ENCODE results near the gene AIFM3. TPM values are rescaled to one million over a fixed set of nuclear protein-coding genes. Genes with fewer than 3 reads are reported as not detected.

AIFM3 gene
- total RNA-seq, 2 donors from 2014 or later: 1.8 to 2.7 TPM

DNA sequence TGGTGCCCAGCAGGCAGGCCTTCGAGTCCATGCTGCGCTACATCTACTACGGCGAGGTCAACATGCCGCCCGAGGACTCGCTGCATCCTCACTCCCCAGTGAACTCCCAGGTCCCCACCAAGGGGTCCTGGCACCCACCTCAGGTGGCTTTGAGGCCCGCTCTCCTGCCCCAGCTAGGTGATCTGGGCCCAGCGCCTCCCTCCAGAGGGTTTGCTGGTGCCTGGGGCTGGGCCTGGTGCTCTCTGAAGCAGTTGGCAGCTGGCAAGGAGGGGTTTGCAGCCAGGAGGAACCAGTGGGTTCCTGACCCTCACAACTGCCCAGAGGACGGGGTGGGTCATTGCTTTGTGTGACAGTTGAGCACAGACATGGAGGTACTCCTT, 29.0 kb downstream of the AIFM3 start:
- H3K27ac ChIP-seq (ENCODE audit: low read depth, low read length): no peak overlapping the region
- WGBS, 2 experiments (ENCODE audit: insufficient coverage in 1 of 2, insufficient read length in 1 of 2): 93 to 98% methylated on average over 9 to 10 of the region's 10 CpGs
- Mint-ChIP-seq H3K27ac (no peak overlapping the region), H3K4me3 (no peak overlapping the region), H3K27me3 (ENCODE audit: insufficient read depth) (no peaks in the 10 kb centered on the region), H3K4me1 (peaks cover 6% of the 10 kb centered on the region), H3K9me3 (no peaks in the 10 kb centered on the region), H3K36me3 (ENCODE audit: low read depth) (peaks cover 12% of the 10 kb centered on the region)
- peaks cover 11% of the 10 kb centered on the region for H3K4me1 ChIP-seq (ENCODE audit: control insufficient read depth, insufficient read depth, low read length)
- TF ChIP-seq, protein P1, sequence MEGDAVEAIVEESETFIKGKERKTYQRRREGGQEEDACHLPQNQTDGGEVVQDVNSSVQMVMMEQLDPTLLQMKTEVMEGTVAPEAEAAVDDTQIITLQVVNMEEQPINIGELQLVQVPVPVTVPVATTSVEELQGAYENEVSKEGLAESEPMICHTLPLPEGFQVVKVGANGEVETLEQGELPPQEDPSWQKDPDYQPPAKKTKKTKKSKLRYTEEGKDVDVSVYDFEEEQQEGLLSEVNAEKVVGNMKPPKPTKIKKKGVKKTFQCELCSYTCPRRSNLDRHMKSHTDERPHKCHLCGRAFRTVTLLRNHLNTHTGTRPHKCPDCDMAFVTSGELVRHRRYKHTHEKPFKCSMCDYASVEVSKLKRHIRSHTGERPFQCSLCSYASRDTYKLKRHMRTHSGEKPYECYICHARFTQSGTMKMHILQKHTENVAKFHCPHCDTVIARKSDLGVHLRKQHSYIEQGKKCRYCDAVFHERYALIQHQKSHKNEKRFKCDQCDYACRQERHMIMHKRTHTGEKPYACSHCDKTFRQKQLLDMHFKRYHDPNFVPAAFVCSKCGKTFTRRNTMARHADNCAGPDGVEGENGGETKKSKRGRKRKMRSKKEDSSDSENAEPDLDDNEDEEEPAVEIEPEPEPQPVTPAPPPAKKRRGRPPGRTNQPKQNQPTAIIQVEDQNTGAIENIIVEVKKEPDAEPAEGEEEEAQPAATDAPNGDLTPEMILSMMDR (conservative IDR thresholded peaks at IDR 0.05): no peak
- no peak for DNase-seq
- H3K9ac ChIP-seq (ENCODE audit: extremely low read depth, low read length, poor library complexity, severe bottlenecking): no peak overlapping the region
- peaks cover 7% of the 10 kb centered on the region for H3K36me3 ChIP-seq (ENCODE audit: control insufficient read depth, insufficient read depth, low read length)
- no peaks in the 10 kb centered on the region for H3K27me3 ChIP-seq (ENCODE audit: control insufficient read depth, insufficient read depth, low read length, poor library complexity, severe bottlenecking)
- H3K4me3 ChIP-seq (ENCODE audit: low read length): no peak overlapping the region
- H3K9me3 ChIP-seq (ENCODE audit: control insufficient read depth, low read length): no peaks in the 10 kb centered on the region

DNA sequence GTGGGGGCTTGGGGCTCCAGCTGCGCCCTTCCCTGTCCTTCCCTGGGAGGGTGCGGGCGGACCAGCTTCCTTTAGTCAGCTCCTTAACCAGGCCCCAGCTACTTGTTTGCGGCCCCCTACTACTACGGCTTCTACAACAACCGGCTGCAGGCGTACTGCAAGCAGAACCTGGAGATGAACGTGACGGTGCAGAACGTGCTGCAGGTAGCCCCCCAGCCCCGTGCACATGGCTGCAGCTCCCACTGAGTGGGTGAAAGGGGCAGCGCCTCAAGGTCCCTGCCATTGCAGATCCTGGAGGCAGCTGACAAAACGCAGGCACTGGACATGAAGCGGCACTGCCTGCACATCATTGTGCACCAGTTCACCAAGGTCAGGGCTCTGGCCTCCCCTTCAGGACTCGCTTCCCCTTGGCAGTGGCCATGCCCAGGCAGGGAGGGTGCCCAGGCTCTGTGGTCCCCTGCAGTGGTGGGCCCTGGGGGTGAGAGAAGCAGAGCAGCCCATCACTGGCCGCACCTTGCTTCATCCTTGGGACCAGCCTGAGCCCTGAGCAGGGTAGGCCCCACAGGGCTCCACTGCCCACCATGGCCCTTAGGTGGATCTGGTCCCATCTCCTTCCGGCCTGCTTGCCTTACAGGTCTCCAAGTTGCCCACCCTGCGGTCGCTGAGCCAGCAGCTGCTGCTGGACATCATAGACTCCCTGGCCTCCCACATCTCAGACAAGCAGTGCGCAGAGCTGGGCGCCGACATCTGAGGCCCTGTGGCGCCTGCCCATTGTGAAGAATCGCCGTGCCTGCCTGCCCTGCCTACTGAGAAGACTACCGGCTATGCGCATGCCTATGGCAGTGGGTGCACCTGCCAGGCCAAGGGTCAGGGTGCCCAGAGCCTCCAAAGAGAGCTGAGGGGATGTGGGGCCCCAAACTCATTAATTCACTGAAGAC, 29.8 kb downstream of the AIFM3 start:
- Histone ChIP-seq H3K27me3 (ENCODE audit: control insufficient read depth, insufficient read depth, low read length, poor library complexity, severe bottlenecking) (no peaks in the 10 kb centered on the region), H3K9me3 (ENCODE audit: control insufficient read depth, low read length) (no peaks in the 10 kb centered on the region), H3K9ac (ENCODE audit: extremely low read depth, low read length, poor library complexity, severe bottlenecking) (no peak overlapping the region), H3K4me3 (ENCODE audit: low read length) (no peak overlapping the region), H3K4me1 (ENCODE audit: control insufficient read depth, insufficient read depth, low read length) (peaks cover 11% of the 10 kb centered on the region), H3K27ac (ENCODE audit: low read depth, low read length) (no peak overlapping the region), H3K36me3 (ENCODE audit: control insufficient read depth, insufficient read depth, low read length) (peaks cover 7% of the 10 kb centered on the region)
- H3K4me3 Mint-ChIP-seq: no peak overlapping the region
- no peak overlapping the region for H3K27ac Mint-ChIP-seq
- H3K9me3 Mint-ChIP-seq: no peaks in the 10 kb centered on the region
- DNase-seq: no peak
- H3K36me3 Mint-ChIP-seq (ENCODE audit: low read depth): peaks cover 10% of the 10 kb centered on the region
- WGBS, 2 experiments (ENCODE audit: insufficient coverage in 1 of 2, insufficient read length in 1 of 2): 94 to 97% methylated on average over 18 to 27 of the region's 27 CpGs
- TF ChIP-seq, protein P1 (conservative IDR thresholded peaks at IDR 0.05): no peak
- peaks cover 8% of the 10 kb centered on the region for H3K4me1 Mint-ChIP-seq
- H3K27me3 Mint-ChIP-seq (ENCODE audit: insufficient read depth): no peaks in the 10 kb centered on the region

DNA sequence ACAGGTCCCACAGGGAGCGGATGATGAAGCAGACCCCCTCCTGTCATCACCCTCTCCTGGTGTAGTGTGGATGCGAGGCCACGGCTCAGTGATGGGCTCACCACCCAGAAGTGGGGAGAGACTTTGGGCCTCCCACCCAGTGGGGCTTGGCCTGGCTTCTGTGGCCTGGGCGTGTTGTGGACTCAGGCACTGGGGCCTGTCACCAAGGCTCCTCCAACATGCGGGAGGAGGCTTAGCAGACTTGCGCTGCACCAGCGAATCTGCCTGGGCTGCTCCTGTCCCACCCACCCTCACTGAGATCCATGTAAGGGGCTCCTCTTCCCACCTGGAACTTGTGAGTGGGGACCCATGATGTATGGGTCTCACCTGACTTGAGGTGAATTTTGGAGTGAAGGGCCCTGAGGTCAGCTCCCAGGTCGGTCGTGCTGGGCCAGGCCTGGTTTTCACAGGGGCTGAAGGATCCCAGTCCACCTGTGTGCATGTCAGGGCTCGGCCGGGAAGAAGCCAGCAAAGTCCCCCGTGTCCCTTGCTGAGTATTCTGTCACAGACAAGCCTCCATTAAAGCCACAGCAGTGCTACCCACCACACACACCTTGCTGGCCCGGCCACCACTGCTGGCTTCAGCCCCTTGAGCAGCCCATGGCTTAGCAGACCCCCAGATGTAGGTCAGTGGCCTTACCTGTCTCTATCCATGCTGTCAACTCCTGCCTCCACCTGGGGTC, 30.6 kb downstream of the AIFM3 start:
- Mint-ChIP-seq H3K36me3 (ENCODE audit: low read depth) (peaks cover 10% of the 10 kb centered on the region), H3K27me3 (ENCODE audit: insufficient read depth) (no peaks in the 10 kb centered on the region), H3K9me3 (no peaks in the 10 kb centered on the region), H3K4me3 (no peak overlapping the region), H3K4me1 (peaks cover 8% of the 10 kb centered on the region), H3K27ac (no peak overlapping the region)
- DNase-seq: no peak
- Histone ChIP-seq H3K27me3 (ENCODE audit: control insufficient read depth, insufficient read depth, low read length, poor library complexity, severe bottlenecking) (no peaks in the 10 kb centered on the region), H3K4me3 (ENCODE audit: low read length) (no peak overlapping the region), H3K9me3 (ENCODE audit: control insufficient read depth, low read length) (no peaks in the 10 kb centered on the region), H3K9ac (ENCODE audit: extremely low read depth, low read length, poor library complexity, severe bottlenecking) (no peak overlapping the region), H3K4me1 (ENCODE audit: control insufficient read depth, insufficient read depth, low read length) (peaks cover 11% of the 10 kb centered on the region), H3K36me3 (ENCODE audit: control insufficient read depth, insufficient read depth, low read length) (peaks cover under 1% of the 10 kb centered on the region), H3K27ac (ENCODE audit: low read depth, low read length) (no peak overlapping the region)
- 95 to 99% methylated on average over 8 to 13 of the region's 13 CpGs for WGBS, 2 experiments (ENCODE audit: insufficient coverage in 1 of 2, insufficient read length in 1 of 2)
- TF ChIP-seq, protein P1 (conservative IDR thresholded peaks at IDR 0.05): no peak

Data from endodermal cell (in vitro differentiated cells).